ENCODE data around the gene MYRIP.

Gene MYRIP

DNA sequence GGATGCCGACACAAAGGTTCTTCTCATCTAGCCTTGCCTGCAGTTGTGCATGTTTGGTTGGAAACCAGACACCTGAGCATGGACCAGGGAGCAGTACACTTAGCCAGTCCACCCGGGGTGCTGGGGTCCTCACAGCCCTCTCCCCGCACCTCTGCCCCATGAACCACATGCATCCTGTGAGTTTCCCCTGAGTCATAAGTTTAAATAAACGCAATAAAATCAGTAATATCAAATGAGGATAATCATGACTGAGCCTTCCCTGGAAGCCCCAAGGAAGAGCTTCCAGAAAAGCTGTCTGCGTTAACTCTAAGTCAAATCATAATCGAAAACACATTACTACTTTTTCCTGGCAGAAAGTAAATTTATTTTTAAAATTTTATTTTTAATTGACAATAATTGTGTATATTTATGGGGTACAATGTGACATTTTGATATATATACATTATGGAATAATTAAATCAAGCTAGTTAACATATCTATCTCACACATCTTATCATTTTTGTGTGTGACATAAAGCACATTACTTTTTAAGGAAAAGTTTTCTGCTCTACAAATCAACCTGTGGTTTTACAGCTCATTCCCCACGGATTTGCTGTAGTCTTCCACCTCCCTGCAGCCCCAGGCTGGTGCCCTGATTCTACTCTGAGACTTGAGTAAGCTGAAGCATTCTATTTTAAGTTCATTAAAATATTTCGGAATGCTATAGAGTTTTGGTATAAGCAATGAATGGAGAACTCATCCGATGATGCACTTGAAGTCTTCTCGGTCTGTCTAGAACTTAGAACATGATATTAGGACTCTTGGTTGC lies 334.1 kb downstream of the MYRIP start:
- no peak for DNase-seq

DNA sequence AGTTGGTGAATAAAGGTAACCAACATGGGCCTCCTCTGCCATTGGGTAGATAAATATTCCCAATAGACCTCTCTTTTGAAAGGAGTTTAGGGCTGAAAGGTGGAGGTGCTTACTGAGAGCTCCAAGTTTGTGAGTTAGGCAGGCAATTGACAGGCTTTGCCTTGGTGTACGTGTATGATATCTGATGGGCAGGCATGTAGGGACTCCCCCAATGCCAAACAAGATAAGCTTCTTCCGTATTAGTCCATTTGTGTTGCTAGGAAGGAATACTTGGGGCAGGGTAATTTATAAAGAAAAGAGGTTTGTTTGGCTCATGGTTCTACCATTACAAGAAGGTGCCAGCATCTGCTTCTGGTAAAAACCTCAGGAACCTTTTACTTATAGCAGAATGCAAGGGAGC lies 339.4 kb downstream of the MYRIP start:
- no peak for DNase-seq

DNA sequence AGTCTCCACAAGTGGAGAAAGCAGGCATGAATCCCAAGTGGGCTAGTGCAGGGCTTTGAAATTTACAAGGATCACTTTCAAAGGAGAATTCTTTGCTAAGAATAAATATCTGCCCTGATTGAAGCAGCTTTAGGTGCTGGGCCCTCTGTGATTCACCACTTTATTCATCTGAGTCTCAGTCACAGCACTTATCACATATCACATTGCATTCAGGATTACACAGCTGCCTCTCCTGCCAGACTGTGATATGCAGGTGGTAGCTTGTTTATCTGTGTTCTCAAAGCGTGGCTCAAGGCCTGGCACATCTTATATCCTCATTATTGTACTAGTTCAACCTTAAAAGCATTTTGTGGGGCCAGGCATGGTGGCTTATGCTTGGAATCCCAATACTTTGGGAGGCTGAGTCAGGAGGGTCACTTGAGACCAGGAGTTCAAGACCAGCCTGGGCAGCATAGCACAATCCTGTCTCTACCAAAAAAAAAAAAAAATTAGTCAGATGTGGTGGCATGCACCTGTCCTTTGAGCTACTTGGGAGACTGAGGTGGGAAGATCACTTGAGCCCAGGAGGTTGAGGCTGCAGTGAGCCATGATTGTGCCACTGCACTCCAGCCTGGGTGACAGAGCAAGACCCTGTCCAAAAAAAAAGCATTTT lies 343.2 kb downstream of the MYRIP start:
- DNase-seq, result peak; percentile 72

DNA sequence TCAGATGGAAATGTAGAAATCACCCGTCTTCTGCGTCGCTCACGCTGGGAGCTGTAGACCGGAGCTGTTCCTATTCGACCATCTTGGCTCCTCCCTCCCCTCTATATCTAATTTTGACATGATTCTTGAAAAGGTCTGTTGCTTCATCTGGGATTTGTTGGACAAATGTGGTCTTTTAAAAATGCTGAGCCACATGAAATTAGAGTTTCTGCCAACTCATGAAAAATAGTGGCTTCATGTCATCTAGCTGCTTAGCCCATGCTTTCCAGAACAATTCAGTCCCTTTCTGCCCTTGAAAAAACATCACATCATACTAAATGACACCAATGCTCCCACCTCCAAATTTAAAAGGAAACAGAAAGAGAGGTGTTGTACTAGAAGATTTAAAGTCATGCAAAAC lies 351.5 kb downstream of the MYRIP start:
- no peak for DNase-seq

DNA sequence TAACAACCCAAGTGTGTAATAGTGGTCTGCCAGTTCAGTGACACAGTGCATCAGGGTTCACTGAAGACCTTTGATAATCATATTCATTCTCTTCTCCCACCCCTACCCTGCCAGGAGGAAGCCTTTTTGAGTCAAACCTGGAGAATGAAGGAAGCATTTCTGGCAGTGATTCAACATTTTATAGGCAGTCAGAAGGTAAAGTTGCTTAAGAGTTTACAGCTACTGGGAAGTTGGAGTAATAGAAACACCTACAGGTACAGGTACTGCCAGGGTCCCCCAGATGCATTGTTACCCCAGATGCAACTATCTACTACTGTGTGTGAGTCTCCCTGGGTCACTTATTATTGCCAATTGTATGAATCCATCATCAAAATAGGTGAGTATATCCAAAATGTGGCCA lies 353.2 kb downstream of the MYRIP start:
- DNase-seq, result no peak

DNA sequence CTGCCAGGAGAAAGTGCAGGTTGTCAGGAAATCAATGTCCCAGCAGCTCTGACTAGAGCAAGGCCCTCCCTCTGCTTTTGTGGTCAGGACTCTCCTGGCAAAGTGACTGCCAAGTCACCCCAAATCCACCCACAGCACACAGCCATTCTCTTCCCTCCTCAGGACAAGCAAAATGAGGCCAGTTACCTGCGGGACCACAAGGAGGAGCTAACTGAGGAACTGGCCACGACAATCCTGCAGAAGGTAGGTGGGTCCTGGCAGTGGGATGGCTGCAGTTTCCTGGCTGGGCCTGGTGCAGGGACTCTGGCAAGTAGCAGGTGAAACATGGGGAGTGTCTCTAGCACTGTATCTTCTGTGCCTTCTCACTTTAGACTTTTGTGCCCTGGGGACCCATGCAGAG lies 357.6 kb downstream of the MYRIP start:
- DNase-seq, result no peak

DNA sequence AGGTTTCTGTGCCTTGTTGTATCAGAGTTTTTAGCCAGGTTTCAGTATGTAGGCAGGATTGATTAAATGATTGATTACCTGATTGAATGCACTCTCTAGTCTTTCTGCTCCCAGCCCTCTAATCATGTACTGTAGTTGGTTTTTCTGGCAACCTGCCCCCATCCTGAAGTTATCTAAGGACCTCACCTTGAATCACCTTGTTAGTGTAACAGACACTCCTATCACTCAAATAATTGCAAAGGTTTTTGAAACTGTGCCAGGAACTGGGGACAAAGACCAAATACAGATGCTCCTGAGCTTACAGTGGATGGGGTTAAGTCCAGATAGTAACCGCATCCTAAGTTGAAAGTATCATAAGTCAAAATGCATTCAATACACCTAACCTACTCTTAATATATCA lies 358.5 kb downstream of the MYRIP start:
- DNase-seq, result no peak

DNA sequence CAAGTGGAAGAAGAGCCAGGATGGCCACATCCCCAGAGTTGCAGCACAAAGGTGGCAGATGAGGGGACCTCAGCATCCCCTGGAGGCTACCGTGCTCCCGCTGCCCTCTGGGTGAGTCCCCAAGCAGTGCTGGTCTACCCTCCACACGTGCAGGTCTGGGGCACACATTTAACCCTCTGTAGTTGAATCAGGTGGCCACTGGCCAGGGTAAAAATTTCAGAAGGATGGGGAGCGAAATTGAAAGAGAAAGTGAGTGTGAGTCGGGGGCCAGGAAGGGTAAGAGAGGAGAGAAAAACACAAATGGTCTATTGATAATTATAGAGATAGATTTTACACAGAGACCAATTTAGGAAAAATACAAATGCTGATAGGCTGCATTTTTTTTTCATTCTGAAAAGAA lies 360.6 kb downstream of the MYRIP start:
- no peak for DNase-seq

DNA sequence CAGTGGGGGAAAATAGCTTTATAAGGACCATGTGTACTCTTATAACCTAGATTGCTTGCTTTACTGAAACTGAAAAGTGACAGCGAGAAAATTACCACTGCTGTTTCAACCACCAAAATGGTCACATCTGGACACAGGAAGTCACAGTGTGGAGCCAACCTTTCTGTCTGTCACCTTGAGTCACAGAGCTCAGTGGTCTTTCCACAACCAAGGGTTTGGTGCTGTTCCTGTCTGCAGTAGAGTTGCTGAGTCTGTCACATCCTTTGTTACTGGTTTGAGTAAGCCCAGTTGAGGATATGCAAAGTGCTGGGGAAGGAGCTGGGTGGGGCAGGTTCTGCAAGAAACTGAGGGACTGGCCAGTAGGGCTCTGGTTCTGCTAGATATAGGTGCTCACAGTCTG lies 361.0 kb downstream of the MYRIP start:
- DNase-seq, result no peak

DNA sequence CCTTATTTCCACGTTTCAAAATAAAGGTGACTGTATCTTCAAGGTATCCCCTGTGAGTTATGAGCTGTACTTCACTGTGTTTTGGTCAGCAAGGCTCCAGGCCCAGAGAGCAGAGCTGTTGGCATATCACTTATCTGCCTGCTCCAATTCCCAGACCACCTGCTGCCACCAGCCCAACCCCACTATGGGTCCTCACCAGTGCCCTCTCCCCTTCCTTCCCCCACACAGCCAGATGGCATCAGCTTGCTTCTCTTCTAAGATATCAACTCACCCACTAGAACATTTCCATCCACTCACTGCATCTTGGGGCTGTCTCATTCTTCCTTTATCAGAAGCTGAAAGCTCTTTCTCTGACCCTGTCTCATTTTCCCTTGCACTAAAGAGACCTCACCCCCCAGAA lies 363.2 kb downstream of the MYRIP start:
- DNase-seq, result no peak

DNA sequence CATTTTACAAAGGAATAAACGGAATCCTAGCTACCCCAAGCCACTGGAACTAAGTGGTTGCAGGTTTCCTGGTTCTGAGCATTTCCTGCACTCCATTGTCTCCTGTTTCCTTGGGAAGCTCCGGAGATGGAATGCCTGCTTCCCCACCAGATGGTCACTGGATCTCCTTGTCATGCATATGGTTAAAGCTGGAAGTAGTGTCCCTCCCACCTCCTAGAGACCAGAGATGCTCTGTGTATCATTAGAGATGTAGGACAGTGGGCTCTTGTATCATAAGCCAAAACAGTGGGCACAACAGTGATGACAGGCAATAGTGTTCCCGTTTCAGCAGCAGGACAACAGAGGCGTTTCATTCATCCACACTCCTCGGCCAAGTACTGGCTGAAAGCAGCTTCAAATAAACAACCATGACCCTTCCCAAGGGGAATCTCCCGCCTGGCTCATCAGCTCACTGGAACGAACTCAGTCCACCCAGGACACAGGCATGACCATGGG lies 363.9 kb downstream of the MYRIP start:
- DNase-seq, result no peak

DNA sequence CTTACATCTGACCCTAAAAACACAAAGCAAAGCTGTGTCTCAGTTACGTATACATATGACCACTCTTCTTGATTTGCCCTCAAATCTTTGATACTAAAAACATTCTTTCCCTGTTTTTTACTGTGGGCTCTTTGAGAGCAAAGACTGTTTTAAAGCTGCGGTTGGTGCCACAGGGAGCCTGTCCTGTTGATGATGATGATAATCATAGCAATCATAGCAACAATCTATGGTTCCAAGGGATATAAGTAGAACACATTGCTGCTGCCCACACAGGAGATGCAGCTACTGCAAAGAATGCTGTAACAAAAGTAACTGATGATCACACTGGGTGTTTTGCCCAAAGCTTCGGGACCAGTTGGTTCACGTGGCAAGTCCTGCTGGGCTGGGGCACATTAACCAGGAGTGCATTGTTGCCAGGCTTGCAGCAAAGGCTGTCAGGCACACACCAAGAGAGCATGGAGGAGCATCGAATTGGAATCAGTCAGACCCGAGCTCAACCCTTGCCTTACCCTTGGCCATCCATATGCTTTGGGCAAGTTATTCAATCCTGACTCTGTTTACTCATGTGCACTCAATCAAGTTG lies 368.7 kb downstream of the MYRIP start:
- DNase-seq, result no peak

DNA sequence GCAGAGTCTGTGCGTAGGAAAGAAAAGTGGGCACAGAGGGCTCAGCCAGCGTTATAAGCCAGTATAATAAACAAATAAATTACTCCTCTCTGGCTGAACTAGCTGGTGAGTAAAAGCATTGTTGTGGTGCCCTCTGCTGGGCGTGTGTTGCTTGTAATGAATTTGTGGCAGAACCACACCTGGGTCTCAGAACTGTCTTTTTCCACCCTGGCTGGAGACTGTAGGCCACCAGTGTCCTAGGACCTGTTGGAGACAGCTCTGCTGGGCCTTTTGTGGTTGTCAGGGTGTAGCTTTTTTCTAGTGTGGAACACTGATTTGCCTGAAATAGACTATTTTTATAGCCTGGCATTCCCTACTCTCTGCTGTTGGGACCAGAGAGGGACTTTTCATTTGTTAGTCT lies 369.6 kb downstream of the MYRIP start:
- peak; percentile 44 for DNase-seq

DNA sequence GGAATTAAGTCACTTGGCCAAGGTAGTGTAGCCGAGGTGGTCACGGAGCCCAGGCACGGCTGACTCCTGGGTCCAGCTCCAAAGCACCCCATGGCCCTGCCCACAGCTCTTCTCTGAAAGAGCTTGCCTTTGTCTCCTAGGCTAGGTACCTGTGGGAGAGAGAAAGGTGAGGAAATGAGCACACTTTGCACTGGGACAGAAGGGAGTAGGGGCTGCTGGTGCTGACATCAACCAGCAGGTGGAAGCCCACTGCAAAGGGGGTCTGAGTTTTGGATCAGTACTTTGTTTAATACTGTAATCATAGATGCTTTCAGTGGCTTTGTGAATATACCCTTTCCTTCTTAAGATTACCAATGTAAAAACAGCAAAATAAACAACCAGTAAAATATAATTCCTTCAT lies 371.8 kb downstream of the MYRIP start:
- no peak for DNase-seq

DNA sequence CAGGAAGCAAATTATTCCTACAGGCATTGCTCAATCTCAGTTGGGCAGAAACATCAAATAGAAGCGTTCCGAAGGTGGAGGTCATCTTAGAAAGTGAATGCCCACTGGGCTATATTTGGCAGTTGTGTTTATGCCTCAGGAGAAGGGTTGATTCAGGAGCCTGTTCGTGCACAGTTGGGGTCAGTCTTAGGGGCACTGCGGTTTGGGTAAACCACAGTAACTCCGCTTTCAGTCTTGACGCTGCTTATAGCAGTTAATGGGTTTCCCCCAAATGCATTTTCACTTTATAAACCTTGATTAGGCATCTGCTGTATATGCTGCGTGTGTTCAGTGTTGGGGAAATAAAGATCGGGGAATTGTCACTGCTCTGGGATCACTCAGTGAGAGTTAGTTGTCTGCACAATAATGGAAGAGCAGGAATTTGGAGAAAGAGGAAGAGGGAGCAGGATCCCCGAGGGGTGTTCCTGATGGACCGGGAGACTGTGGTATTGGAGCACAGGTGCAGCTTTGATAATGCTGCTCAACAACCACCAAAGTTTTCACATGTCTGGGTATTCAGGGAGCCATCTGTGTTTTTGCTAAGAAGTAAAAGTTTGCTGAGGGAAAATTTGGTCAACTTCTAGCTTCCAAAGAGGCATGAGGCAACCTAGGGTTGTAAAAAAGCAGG lies 375.8 kb downstream of the MYRIP start:
- DNase-seq, result no peak

DNA sequence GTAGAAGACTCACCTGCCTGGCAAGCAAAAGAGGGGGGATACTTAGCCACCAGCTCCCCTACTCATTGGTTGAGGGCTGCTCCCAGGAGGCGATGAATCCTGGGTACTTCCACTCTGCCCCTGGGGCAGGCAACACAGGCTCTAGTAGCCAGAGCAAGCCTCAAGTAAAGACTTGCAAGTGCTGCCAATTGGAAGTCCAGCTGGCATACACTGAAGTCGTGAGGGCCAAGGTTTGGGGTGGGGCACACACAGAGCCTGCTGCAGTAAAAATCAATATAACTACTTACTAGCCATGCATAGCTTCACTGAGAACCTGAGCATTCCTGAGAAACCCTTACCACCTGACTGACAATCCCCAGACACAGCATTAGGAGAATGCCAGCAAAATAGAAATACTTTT lies 377.1 kb downstream of the MYRIP start:
- no peak for DNase-seq

DNA sequence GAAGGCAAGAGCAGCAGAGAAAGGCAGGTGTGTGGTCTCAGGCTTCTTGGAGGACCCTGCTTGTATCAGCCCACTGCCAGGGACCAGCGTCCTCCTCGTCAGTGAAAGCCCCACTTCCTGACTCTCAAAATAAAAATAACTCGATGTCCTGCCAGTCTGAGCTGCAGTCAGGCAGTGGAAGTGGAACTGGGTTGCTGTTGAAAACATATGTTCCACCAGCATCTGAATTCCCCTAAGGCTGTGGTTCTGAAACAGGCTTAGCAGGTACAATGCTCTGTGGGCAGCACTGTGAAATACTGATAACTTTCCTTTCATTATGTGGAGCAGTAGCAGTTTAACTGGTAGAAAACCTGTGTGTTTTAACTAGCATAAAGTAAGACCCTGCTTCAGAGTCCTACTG lies 378.5 kb downstream of the MYRIP start:
- DNase-seq, result no peak

DNA sequence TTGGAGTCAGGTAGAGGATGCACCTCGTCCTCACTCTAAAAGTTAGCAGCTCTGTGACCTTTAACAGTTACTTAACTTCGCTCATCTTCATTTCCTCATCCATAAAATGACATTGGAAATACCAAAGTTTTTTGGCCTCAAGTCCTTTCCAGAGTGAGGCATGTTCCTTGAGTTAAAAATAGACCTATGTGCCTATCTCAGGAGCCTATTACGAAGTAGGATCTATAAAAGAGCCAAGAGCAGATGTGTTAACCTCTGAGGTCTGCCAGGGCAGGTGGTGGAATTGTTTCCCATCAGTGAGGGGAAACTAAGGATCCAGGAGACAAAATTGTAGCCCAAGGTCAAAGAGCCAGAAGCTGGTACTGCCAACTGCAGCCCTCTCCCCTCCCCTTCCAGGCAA lies 379.7 kb downstream of the MYRIP start:
- no peak for DNase-seq

DNA sequence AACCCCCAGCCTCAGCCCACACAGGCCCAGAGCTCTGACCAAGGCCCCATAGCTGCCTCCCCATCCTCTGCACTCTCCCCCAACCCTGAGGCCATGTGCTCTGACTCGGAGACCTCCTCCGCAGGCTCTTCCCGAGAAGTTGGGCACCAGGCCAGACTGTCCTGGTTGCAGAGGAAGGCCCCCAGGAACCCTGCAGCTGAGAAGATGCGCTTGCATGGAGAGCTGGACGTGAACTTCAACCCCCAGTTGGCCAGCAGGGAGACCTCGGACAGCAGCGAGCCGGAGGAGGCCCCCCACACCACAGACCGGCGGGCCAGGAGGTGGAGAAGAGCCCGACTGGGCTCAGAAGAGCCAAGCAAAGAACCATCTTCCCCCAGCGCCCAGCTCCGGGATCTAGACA lies 380.6 kb downstream of the MYRIP start:
- DNase-seq, result no peak

DNA sequence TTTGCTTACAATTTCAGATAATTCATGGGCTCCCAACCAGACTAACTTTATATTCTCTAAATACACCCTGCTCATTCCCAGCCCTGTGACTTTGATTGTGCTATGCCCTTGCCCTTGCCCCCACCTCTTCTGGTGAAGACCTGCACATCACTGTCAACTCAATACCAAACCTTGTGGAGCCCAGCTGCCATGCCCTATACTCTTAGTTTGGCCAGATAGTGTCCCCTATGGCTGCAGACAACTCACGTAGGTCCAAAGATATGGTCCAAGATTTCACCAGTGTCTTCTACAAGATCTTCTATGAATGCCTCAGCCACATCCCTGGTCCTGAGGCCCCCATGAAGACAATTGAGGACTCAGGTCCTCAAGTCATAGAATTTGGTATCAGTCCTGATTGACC lies 381.8 kb downstream of the MYRIP start:
- DNase-seq, result no peak

DNA sequence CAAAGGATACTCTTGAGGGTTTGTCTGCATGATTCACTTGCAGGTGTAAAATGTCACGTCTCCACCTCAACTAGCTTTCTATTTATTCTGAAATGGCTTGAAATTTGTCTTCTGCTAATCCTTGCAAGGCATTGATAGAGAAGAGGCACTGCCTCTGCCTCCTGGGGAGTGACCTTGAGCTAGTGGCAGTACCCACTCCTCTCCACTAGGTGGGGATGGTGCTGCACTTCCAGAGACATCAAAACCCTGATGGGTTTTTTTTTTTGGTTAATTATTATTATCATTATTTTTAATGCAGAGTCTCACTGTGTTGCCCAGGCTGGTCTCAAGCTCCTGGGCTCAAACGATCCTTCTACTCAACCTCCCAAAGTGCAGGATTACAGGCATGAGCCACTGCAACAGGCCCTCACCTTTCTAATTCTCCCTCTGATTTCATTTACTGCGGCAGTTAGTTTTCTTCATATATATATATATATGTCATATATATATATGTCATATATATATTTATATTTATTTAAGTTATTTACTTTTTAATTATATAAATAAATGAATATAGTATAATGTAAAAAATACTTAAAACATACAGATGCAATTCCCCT lies 382.5 kb downstream of the MYRIP start:
- peak; percentile 14 for DNase-seq

DNA sequence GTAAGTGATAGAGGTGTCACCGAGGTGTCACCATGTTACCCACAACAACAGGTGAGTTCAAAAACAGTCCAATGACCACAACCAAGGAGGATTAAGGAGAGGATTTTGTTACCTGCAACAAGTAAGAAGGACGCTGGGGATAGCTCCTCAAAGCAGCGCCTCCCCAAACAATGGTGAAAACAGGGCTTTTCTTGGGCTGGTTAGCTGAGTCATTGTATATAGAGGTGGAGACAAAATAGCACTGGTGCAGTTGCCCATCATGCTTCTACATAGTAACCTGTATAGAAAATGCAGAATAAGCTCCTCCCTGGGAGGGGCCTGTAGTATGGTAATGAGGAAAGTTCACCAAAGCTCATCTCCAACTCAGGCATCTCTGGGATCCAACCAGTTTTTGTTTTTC lies 383.2 kb downstream of the MYRIP start:
- DNase-seq, result no peak

DNA sequence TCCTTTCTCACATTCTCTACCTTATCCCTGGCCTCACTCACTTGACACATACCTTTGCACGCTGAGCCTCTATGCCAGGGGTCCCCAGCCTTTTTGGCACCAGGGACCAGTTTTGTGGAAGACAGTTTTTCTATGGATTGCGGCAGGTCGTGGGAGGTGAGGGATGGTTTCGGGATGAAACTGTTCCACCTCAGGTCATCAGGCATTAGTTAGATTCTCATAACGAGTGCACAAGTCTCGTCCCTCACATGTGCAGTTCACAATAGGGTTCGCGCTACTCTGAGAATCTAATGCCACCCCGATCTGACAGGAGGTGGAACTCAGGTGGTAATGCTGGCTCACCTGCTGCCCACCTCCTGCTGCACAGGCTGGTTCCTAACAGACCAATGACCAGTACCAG lies 387.6 kb downstream of the MYRIP start:
- no peak for DNase-seq

All from NCI-H510A treated with DMSO at 0.1 percent for 48 hours (cell line).